Measurements from ENCODE around the gene RAB8A.
"Not testable (repeated sequence)": the region's sequence is repeated elsewhere in the genome, so short reads cannot be mapped to it uniquely, and the experiment has no call there.

RAB8A gene

GRCh38 chr19:16143399-16144215, 31.9 kb downstream of the RAB8A start, which contains the start of gene HSH2D:
Gene HSH2D (plus strand): TSS chr19:16143685. CDS start chr19:16148751, 5,066 bp downstream.
- DNase-seq, result no peak

DNA sequence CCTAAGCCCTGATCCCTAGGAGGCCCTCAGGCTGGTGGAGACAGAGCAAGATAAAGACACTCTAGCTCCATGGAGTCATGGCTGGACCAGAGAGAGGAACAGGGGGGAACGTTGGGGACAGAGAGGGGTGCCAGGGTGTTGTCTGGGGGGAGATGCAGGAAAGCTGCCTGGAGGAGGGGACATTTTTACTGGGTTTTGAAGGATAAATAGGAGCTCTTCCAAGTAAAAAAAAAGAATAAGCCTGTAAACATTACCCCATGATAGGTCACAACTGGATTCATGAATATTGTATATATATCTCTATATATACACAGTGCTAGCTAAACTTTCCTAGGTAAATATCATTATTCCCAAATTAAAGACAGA, 32.5 kb downstream of the RAB8A start:
- DNase-seq, result no peak

GRCh38 chr19:16146112-16146511, 34.4 kb downstream of the RAB8A start:
- DNase-seq, result no peak

DNA sequence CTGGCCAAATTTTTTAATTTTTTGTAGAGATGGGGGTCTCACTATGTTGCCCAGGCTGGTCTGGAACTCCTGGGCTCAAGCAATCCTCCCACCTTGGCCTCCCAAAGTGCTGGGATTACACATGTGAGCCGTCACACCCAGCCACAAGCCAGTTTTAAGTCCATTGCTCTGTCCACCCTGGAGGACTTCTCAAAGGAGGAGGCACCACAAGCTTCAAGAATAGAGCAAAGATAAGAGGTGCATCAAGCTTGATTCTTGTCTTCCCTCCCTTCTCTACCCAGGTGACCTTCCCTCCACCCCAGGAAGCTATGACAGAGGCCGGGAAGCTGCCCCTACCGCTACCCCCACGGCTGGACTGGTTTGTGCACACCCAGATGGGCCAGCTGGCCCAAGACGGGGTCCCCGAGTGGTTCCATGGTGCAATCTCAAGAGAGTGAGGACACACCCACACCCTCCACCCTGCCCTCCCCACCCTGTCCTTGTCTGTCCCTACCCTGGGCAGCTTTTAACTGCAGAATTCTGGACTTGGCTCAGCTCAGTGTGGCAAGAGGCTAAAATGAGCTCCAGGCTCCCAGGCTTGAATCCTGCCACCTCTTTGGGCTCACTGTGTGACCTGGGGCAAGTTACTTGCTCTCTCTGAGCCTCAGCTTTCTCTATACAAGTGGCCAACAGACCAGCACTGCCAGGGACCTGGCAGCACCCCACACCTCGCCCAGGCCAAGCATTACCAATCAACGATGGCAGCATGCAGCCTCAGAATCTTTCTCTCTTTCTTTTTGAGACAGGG, 36.9 kb downstream of the RAB8A start:
- DNase-seq, result no peak

DNA sequence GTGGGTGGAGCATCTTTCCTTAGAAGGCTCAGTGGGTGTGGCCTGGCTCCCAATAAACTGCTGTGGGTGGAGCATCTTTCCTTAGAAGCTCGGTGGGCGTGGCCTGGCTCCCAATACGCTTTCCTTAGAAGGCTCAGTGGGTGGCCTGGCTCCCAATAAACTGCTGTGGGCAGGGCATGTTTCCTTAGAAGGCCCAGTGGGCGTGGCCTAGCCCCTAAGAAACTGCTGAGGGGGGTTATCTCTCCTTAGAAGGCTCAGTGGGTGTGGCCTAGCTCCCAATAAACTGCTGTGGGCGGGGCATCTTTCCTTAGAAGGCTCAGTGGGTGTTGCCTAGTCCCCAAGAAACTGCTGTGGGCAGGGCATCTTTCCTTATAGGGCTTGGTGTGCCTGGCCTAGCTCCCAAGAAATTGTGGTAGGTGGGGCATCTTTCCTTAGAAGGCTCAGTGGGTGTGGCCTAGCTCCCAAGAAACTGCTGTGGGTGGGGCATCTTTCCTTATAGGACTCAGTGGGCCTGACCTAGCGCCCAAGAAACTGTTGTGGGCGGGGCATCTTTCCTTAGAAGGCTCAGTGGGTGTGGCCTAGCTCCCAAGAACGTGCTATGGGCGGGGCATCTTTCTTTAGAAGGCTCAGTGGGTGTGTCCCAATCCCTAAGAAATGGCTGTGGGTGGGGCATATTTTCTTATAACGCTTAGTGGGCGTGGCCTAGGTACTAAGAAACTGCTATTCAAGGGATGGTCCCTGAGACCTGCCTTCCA, 42.1 kb downstream of the RAB8A start:
- DNase-seq, result no peak

- DNase-seq, result no peak
Observed at GRCh38 chr19:16154557-16154956, 42.9 kb downstream of the RAB8A start.

DNA sequence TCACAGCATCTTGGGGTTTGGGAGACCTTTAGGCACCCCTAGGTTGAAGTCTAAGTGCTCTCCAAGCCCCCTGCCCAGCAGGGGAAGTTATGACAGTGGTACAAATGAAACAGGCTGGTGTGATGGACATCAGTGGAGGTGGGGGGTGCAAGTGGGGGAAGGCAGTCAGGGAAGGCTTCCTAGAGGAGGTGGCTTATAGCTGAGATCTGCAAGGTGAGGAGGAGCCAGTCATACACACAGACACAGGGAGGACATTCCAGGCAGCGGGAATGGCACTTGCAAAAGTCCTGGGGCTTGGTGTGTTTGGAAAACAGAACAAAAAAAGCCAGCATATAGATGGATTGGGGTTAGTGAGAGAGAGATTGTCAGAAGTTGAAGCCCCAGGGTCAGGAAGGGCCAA, 43.4 kb downstream of the RAB8A start:
- no peak for DNase-seq

GRCh38 chr19:16156904-16157303, 45.2 kb downstream of the RAB8A start:
- no peak for DNase-seq

- no peak for DNase-seq
Observed at GRCh38 chr19:16157601-16158000, 45.9 kb downstream of the RAB8A start.

DNA sequence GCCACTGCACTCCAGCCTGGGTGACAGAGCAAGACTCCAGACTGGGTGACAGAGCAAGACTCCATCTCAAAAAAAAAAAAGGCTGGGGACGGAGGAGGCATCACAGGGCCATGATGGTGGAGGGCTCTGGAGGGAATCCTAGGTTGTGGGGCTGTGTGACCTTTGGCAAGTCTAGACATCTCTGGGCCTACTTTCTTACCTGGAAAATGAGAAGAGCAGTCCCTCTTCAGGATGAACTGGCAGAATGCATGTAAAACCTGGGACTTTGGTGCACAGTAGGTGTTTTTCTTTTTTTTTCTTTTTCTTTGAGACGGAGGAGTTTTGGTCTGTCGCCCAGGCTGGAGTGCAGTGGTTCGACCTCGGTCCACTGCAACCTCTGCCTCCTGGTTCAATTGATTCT, 48.0 kb downstream of the RAB8A start:
- DNase-seq, result no peak

DNA sequence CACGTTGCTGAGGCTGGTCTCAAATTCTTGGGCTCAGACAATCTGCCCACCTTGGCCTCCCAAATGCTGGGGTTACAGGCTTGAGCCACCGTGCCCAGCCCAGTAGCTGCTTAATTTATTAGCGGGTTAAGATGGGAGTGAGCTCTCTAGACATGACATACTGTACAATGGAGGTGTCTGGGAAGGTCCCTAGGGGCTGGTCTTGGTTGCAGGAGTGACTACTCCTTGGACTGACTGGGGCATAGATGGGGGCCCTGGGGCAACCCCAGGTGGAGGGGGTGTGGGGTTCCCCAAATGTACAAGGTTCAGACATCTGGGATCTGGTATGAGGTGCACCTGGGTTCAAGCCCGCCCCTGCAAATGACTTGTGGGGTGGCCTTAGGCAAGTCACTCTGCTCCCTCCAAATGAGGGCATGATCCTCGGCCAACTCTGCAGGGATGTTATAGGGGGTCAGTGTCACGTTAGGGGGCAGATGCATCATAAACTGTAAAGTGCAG, 48.8 kb downstream of the RAB8A start:
- DNase-seq, result no peak

GRCh38 chr19:16160943-16161560, 49.4 kb downstream of the RAB8A start:
- DNase-seq, result no peak

- DNase-seq, result no peak
Observed at GRCh38 chr19:16161840-16162239, 50.2 kb downstream of the RAB8A start.

DNA sequence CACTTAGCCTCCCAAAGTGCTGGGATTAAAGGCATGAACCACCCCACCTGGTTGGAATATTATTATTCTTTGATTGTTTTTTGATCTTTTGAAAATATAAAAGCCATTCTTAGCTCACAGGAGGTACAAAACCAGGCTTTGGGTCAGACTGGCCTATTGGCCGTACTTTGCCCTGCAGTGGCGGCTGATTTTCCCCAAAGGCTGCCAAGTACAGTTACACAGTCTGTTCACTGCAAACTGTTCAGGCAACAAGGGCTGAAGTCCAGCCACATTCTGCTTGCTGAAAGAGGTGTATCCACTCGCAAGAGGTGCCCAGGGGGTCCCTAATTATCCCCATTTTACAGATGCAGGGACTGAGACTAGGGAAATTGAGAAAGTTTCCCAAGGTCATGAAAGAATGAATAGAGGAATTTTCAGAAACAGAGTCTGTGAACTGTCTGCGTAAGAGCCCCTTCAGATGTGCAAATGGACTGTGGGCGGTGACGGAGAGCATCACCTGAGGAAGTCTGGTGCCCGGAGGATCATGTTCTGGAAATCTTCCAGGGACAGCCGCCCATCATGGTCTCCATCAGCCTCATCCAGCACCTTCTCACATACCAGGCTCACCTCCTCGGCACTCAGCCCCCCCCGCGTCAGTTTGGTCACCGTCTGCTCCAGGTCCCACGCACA, 52.7 kb downstream of the RAB8A start:
- no peak for DNase-seq

DNA sequence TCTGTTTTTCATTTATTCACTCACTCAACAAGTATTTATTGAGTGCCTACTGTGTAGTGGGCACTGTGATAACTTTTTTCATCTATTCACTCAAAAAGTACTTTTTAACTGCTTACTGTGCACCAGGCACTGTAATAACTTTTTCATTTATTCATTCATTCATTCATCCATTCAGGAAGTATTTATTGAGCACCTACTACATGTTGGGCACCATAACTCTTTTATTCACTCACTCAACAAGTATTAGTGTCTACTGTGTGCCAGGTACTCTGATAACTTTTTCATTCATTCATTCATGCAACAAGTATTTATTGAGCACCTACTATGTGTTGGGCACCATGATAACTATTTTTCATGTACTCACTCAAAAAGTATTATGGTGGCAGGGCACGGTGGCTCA, 54.7 kb downstream of the RAB8A start:
- no peak for DNase-seq

- DNase-seq, result no peak
Observed at GRCh38 chr19:16167055-16167454, 55.4 kb downstream of the RAB8A start.

DNA sequence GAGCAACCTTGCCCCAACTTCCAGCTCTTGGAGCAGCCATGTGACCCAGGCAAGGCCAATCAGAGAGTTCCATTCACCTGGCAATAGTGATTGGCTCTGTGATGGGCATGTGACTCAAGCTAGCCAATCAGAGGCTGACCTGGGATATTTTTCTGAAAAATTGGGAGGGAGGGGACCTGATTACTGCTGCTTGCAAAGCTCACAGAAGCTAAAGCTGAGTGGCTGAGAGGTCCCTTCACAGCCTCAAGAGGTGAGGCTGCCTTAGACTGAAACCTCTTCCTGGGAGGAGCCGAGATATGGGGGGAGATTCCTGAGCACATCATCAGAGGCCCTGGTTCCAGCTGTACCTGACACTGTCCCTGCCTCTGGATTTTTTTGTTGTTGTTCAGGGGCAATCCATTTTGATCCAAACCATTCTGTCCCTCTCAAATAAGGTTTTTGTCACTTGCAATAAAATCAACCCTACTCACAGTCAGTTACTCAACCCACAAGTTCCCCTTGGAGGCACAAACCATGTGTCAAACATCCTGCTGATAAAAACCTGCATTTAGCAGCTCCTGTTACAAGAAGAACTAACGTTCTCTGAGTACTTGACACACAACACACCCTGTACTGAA, 56.9 kb downstream of the RAB8A start:
- no peak for DNase-seq

GRCh38 chr19:16170134-16170533, 58.4 kb downstream of the RAB8A start:
- DNase-seq, result no peak

GRCh38 chr19:16175954-16176353, 64.3 kb downstream of the RAB8A start:
- DNase-seq, result no peak

- not testable (repeated sequence) for DNase-seq
Observed at GRCh38 chr19:16178866-16179265, 67.2 kb downstream of the RAB8A start.

- no peak for DNase-seq
Observed at GRCh38 chr19:16180611-16181010, 68.9 kb downstream of the RAB8A start.
